HepG2 (cell line): ENCODE measurements around the gene CCNL1. TPM values are rescaled to one million over a fixed set of nuclear protein-coding genes. Genes with fewer than 3 reads are reported as not detected.

Experiments
- GABPB1 ChIP-seq: IDR thresholded peaks from 2 replicates; pipeline ENCODE4 v1.6.1; 2016; ENCODE audit warnings: mild to moderate bottlenecking, missing genetic modification reagents, moderate library complexity, missing compliant biosample characterization
- NFE2L2 ChIP-seq: fragments of 150-350 bp; IDR thresholded peaks from 2 replicates; pipeline ENCODE4 v1.6.1; 2014; ENCODE audit warnings: low read length
- NFRKB ChIP-seq: fragments of 450-650 bp; IDR thresholded peaks from 2 replicates; pipeline ENCODE4 v1.6.1; 2017
- SMAD9 ChIP-seq: sonication (generic); formaldehyde crosslinking; IDR thresholded peaks from 2 replicates; pipeline ENCODE4 v1.5.1; 2020; ENCODE audit warnings: mild to moderate bottlenecking, missing genetic modification reagents
- SRSF4 ChIP-seq: fragments of 200-400 bp; formaldehyde crosslinking; IDR thresholded peaks from one replicate; pipeline ENCODE4 v1.6.1; 2018; ENCODE audit warnings: mild to moderate bottlenecking, low read depth, low read length, moderate library complexity; ENCODE audit not compliant: poor library complexity, severe bottlenecking
- SSRP1 ChIP-seq: IDR thresholded peaks from 2 replicates; pipeline ENCODE4 v1.6.1; 2016; ENCODE audit warnings: control low read depth
- TBX2 ChIP-seq: sonication (generic); formaldehyde crosslinking; IDR thresholded peaks from 2 replicates; pipeline ENCODE4 v1.5.0; 2020; ENCODE audit warnings: missing genetic modification reagents, mild to moderate bottlenecking, borderline replicate concordance
- TBX3 ChIP-seq: fragments of 450-650 bp; IDR thresholded peaks from 2 replicates; pipeline ENCODE4 v1.6.1; 2017; ENCODE audit warnings: antibody characterized with exemption, mild to moderate bottlenecking, inconsistent platforms, borderline replicate concordance
- USF2 ChIP-seq, 2 experiments: sonication (generic) in 1 of 2; formaldehyde crosslinking in 1 of 2; IDR thresholded peaks; 2 replicates each; pipeline versions ENCODE4 v1.5.1 to v1.6.1; 2011 to 2020; ENCODE audit warnings: borderline replicate concordance in 1 of 2, low read depth in 1 of 2, low read length in 1 of 2, mild to moderate bottlenecking in 1 of 2, missing genetic modification reagents in 1 of 2, moderate library complexity in 1 of 2
- ZBTB37 ChIP-seq: sonication (generic); formaldehyde crosslinking; IDR thresholded peaks from 2 replicates; pipeline ENCODE4 v1.4.0; 2020; ENCODE audit warnings: mild to moderate bottlenecking, missing genetic modification reagents
- ZFP82 ChIP-seq: sonication (generic); formaldehyde crosslinking; IDR thresholded peaks from 2 replicates; pipeline ENCODE4 v1.5.1; 2020; ENCODE audit warnings: mild to moderate bottlenecking, missing genetic modification reagents, borderline replicate concordance
- ZNF383 ChIP-seq: sonication (generic); formaldehyde crosslinking; IDR thresholded peaks from 2 replicates; pipeline ENCODE4 v1.4.0; 2020; ENCODE audit warnings: missing genetic modification reagents, mild to moderate bottlenecking, borderline replicate concordance
- ZNF432 ChIP-seq: sonication (generic); formaldehyde crosslinking; IDR thresholded peaks from 2 replicates; pipeline ENCODE4 v1.5.0; 2020; ENCODE audit warnings: missing genetic modification reagents, mild to moderate bottlenecking, borderline replicate concordance
- ZNF580 ChIP-seq: IDR thresholded peaks from 2 replicates; pipeline ENCODE4 v1.6.1; 2016; ENCODE audit warnings: low read depth, borderline replicate concordance
- ZNF597 ChIP-seq: sonication (generic); formaldehyde crosslinking; IDR thresholded peaks from 2 replicates; pipeline ENCODE4 v1.5.0; 2020; ENCODE audit warnings: missing genetic modification reagents
- ZNF619 ChIP-seq: sonication (generic); formaldehyde crosslinking; IDR thresholded peaks from 2 replicates; pipeline ENCODE4 v1.4.0; 2020; ENCODE audit warnings: mild to moderate bottlenecking, missing genetic modification reagents
- ZNF646 ChIP-seq: sonication (generic); formaldehyde crosslinking; IDR thresholded peaks from 2 replicates; pipeline ENCODE4 v1.9.0; 2021; ENCODE audit warnings: mild to moderate bottlenecking, missing genetic modification reagents
- polyA plus RNA-seq, 8 experiments: library from polyadenylated mRNA; depleted of rRNA in 3 of 8; stranded (reverse) in 7 of 8; unstranded in 1 of 8; fragments of >200 nt; fragmentation: Illumina TruSeq in 4 of 8; extraction: Trizol in 4 of 8; gene quantifications; 2 replicates each; pipeline versions ENCODE4 v1.2.1 to v1.2.3, GENCODE V29; 2011 to 2016; ENCODE audit warnings: low read depth in 4 of 8, missing spikeins in 1 of 8, mixed read lengths in 1 of 8; ENCODE audit not compliant: insufficient read depth in 1 of 8
- total RNA-seq, 5 experiments: library from RNA; depleted of rRNA; stranded (reverse); fragments of >200 nt; fragmentation: Illumina TruSeq; extraction: Trizol; gene quantifications; 2 replicates each; pipeline ENCODE4 v1.2.3, GENCODE V29; 2016; ENCODE audit warnings: low read depth in 1 of 5

Gene CCNL1
- total and polyA plus RNA-seq, 2 of the 13 experiments (the other 11 are each of a cell fraction or from before 2014, with no cell fraction given): 151 to 303 TPM

GRCh38 chr3:157136647-157137387 is 23.1 kb downstream of the CCNL1 start (continued):
- TF ChIP-seq USF2 (IDR thresholded peaks at IDR 0.05; ENCODE audit: low read depth, low read length): 0 out of 2 replicates have a peak, but pooled peaks have one; percentile 6
- TF ChIP-seq USF2 (CRISPR knock-in tag; IDR thresholded peaks at IDR 0.05; ENCODE audit: borderline replicate concordance): peak; percentile 50; the same call in 1 of the 2 replicates
- no peak; the same call in 1 of the 2 replicates for TF ChIP-seq NFE2L2
- TF ChIP-seq TBX2 (CRISPR knock-in tag): peak; percentile 88; the same call in 1 of the 2 replicates
- TF ChIP-seq ZFP82 (CRISPR knock-in tag): no peak
- no peak for TF ChIP-seq NFRKB
- TF ChIP-seq TBX3: peak; percentile 44; the same call in 1 of the 2 replicates
- 0 out of 2 replicates have a peak, but pooled peaks have one; percentile 64 for TF ChIP-seq ZNF619 (CRISPR knock-in tag)
- TF ChIP-seq ZNF432: no peak
- TF ChIP-seq ZNF597 (CRISPR knock-in tag): no peak
- no peak for TF ChIP-seq GABPB1 (CRISPR knock-in tag)
- no peak for TF ChIP-seq SMAD9 (CRISPR knock-in tag)
- no peak for TF ChIP-seq SRSF4
- TF ChIP-seq SSRP1 (CRISPR knock-in tag): no peak
- peak; percentile 82; the same call in 1 of the 2 replicates for TF ChIP-seq ZNF580 (CRISPR knock-in tag)
- TF ChIP-seq ZBTB37: no peak
- TF ChIP-seq ZNF646 (CRISPR knock-in tag): peak; percentile 53; the same call in 1 of the 2 replicates
- TF ChIP-seq ZNF383: no peak
